GM12878 (cell line): Measurements from ENCODE around the gene CHMP4A. TPM values are rescaled to one million over a fixed set of nuclear protein-coding genes. Genes with fewer than 3 reads are reported as not detected.

Source experiments
- ATAC-seq: fragments of 200-7000 bp; cut with Tn5 transposase; 3 replicates; pipeline ENCODE4 v1.9.1; 2020; ENCODE audit warnings: mild to moderate bottlenecking, moderate library complexity
- BruUV-seq: library from RNA; stranded (reverse); fragments of 400-500 nt; replicated peaks from 2 replicates; lab custom pipeline; 2021; lab: Mats Ljungman, UMichigan
- CTCF ChIA-PET: fragments of 300-600 bp; sonication (Branson Sonifier 250); formaldehyde crosslinking; extraction: SDS; loops from one replicate; lab custom pipeline; 2021; ENCODE audit warnings: inconsistent platforms; lab: Yijun Ruan, JAX
- POLR2A ChIA-PET: fragments of 350-600 bp; formaldehyde crosslinking; extraction: SDS; loops from one replicate; lab custom pipeline; 2021; ENCODE audit warnings: inconsistent platforms; lab: Charles Lee
- RAD21 ChIA-PET: fragments of 300-600 bp; sonication (Branson Sonifier 250); formaldehyde crosslinking; loops from one replicate; lab custom pipeline; 2023; ENCODE audit warnings: antibody characterized with exemption; ENCODE audit not compliant: unreplicated experiment; lab: Charles Lee
- SMC1A ChIA-PET: fragments of 300-600 bp; sonication (Branson Sonifier 250); formaldehyde crosslinking; loops from one replicate; lab custom pipeline; 2023; ENCODE audit not compliant: unreplicated experiment, uncharacterized antibody; lab: Charles Lee
- DNase-seq: peaks from one replicate; pipeline ENCODE4 v3.0.0-alpha.2; 2011; ENCODE audit warnings: low read depth, low spot score
- FAIRE-seq: peaks from 3 replicates; lab custom pipeline; 2011; peaks lifted over from hg19 to GRCh38; lab: Jason Lieb, UNC
- H2AFZ ChIP-seq: 2 replicates; pipeline ENCODE4 v1.6.0; 2011; ENCODE audit warnings: low read depth, low read length, control low read depth; ENCODE audit not compliant: control insufficient read depth
- H3K27ac ChIP-seq: 2 replicates; pipeline ENCODE4 v1.5.1; 2011; ENCODE audit warnings: control low read depth; ENCODE audit not compliant: control insufficient read depth, insufficient read depth
- H3K27me3 ChIP-seq, 2 experiments: replicated peaks in 1 of 2; 2 replicates each; pipeline versions ENCODE4 v1.6.0 to v1.6.1; 2011; ENCODE audit warnings: low read length in 1 of 2; ENCODE audit not compliant: control insufficient read depth in 2 of 2, insufficient read depth in 2 of 2
- H3K36me3 ChIP-seq, 2 experiments: 2 replicates each; pipeline ENCODE4 v1.5.1; 2011; ENCODE audit warnings: low read length in 1 of 2; ENCODE audit not compliant: control insufficient read depth in 2 of 2, insufficient read depth in 2 of 2
- H3K4me1 ChIP-seq: 2 replicates; pipeline ENCODE4 v1.6.1; 2011; ENCODE audit warnings: mild to moderate bottlenecking, low read length, moderate library complexity, mixed read lengths; ENCODE audit not compliant: control insufficient read depth, insufficient read depth
- H3K4me2 ChIP-seq: 2 replicates; pipeline ENCODE4 v1.6.0; 2011; ENCODE audit warnings: control low read depth; ENCODE audit not compliant: control insufficient read depth, insufficient read depth
- H3K4me3 ChIP-seq: fragments of 200-600 bp; sonication (generic); 2 replicates; pipeline ENCODE4 v1.5.1; 2016
- H3K79me2 ChIP-seq: 2 replicates; pipeline ENCODE4 v1.6.0; 2011; ENCODE audit warnings: low read length; ENCODE audit not compliant: control insufficient read depth, insufficient read depth
- H3K9ac ChIP-seq: 2 replicates; pipeline ENCODE4 v1.8.0; 2011; ENCODE audit warnings: low read length, control low read depth, mixed read lengths; ENCODE audit not compliant: control insufficient read depth, insufficient read depth
- H3K9me3 ChIP-seq: replicated peaks from 3 replicates; pipeline ENCODE4 v1.5.1; 2011; ENCODE audit warnings: mild to moderate bottlenecking, low read length; ENCODE audit not compliant: control insufficient read depth, insufficient read depth
- H4K20me1 ChIP-seq: 2 replicates; pipeline ENCODE4 v1.6.0; 2011; ENCODE audit not compliant: control insufficient read depth, insufficient read depth
- CBFB ChIP-seq: IDR thresholded peaks from 2 replicates; pipeline ENCODE4 v1.6.1; 2016; ENCODE audit warnings: antibody characterized with exemption, low read depth
- CHD1 ChIP-seq: IDR thresholded peaks from 2 replicates; pipeline ENCODE4 v1.6.1; 2012; ENCODE audit warnings: low read depth, low read length, improper control_type of control experiment
- IKZF1 ChIP-seq: fragments of 450-650 bp; conservative IDR thresholded peaks from 2 replicates; pipeline ENCODE4 v1.6.1; 2017; ENCODE audit warnings: antibody characterized with exemption, mild to moderate bottlenecking
- LARP7 ChIP-seq: fragments of 450-650 bp; IDR thresholded peaks from 2 replicates; pipeline ENCODE4 v1.6.1; 2017; ENCODE audit warnings: mild to moderate bottlenecking
- NRF1 ChIP-seq: conservative IDR thresholded peaks from 2 replicates; pipeline ENCODE4 v1.6.1; 2011; ENCODE audit warnings: mild to moderate bottlenecking, low read depth, low read length, improper control_type of control experiment
- PAX8 ChIP-seq: fragments of 450-650 bp; IDR thresholded peaks from 2 replicates; pipeline ENCODE4 v1.6.1; 2017; ENCODE audit warnings: mild to moderate bottlenecking, moderate library complexity
- RB1 ChIP-seq: fragments of 450-650 bp; formaldehyde crosslinking; IDR thresholded peaks from 2 replicates; pipeline ENCODE4 v1.6.1; 2017; ENCODE audit warnings: mild to moderate bottlenecking, borderline replicate concordance
- STAT1 ChIP-seq: fragments of 450-650 bp; conservative IDR thresholded peaks from 2 replicates; pipeline ENCODE4 v1.6.1; 2014; ENCODE audit warnings: antibody characterized with exemption, mild to moderate bottlenecking
- YBX1 ChIP-seq: fragments of 450-650 bp; IDR thresholded peaks from 2 replicates; pipeline ENCODE4 v1.6.1; 2016; ENCODE audit warnings: antibody characterized with exemption
- WGBS: methylation state at CpG from one replicate; pipeline ENCODE4 v1.1.6; 2016; ENCODE audit warnings: low lambda C conversion rate; ENCODE audit not compliant: insufficient replicate concordance, insufficient coverage; ENCODE audit errors: missing lambda C conversion rate; 5-methylcytosine and 5-hydroxymethylcytosine counted together
- in situ Hi-C: fragments of 300-500 bp; cut with MboI; formaldehyde crosslinking; loops from 9 replicates; pipeline ENCODE4 v1.14.3; 2018; ENCODE audit warnings: mixed read lengths
- intact Hi-C: fragments of 100-400 bp; cut with micrococcal nuclease; formaldehyde crosslinking; loops from one replicate; pipeline ENCODE4 v1.14.2; 2022; ENCODE audit not compliant: unreplicated experiment
- polyA plus RNA-seq, 11 experiments: library from polyadenylated mRNA; depleted of rRNA in 4 of 11; unstranded in 6 of 11; stranded (reverse) in 5 of 11; fragments of >200 nt; fragmentation: Nextera tagmentation in 4 of 11; fragmentation: Illumina TruSeq in 1 of 11; extraction: Ambion mirVana in 4 of 11; extraction: Trizol in 1 of 11; gene quantifications; 1 replicate in 1 of 11; 2 replicates in 10 of 11; pipeline versions ENCODE4 v1.2.1 to v1.2.3, GENCODE V29; 2011 to 2016; ENCODE audit warnings: inconsistent platforms in 2 of 11, missing spikeins in 2 of 11, low read depth in 1 of 11
- total RNA-seq, 4 experiments: library from RNA; depleted of rRNA in 3 of 4; stranded (reverse); fragments of >200 nt in 3 of 4; fragmentation: Illumina TruSeq in 1 of 4; extraction: Trizol in 1 of 4; gene quantifications; 2 replicates each; pipeline versions ENCODE4 v1.2.1 to v1.2.3, GENCODE V29; 2013 to 2021
- TF ChIP-seq, protein P1 (sequence below): fragments of 450-650 bp; IDR thresholded peaks from 2 replicates; pipeline ENCODE4 v1.6.1; 2017; ENCODE audit warnings: borderline replicate concordance
- TF ChIP-seq, protein P2 (sequence below): IDR thresholded peaks from 2 replicates; pipeline ENCODE4 v1.6.1; 2011; ENCODE audit warnings: borderline replicate concordance, low read depth, mild to moderate bottlenecking, moderate library complexity, low read length; ENCODE audit not compliant: insufficient read depth, poor library complexity, severe bottlenecking
- TF ChIP-seq, protein P3 (sequence below): fragments of 450-650 bp; IDR thresholded peaks from 2 replicates; pipeline ENCODE4 v1.6.1; 2016; ENCODE audit warnings: mild to moderate bottlenecking, moderate library complexity, borderline replicate concordance
- TF ChIP-seq, protein P4 (sequence below): IDR thresholded peaks from 2 replicates; pipeline ENCODE4 v1.6.1; 2011; ENCODE audit warnings: mild to moderate bottlenecking, low read depth, low read length, moderate library complexity; ENCODE audit not compliant: insufficient replicate concordance
- TF ChIP-seq, protein P5 (sequence below): fragments of 450-650 bp; IDR thresholded peaks from 2 replicates; pipeline ENCODE4 v1.6.1; 2014; ENCODE audit warnings: mild to moderate bottlenecking

CHMP4A gene
- total and polyA plus RNA-seq, 10 of the 15 experiments (the other 5 are each of a cell fraction or from before 2014, with no cell fraction given): 35.5 to 151 (median 84.7) TPM

DNA sequence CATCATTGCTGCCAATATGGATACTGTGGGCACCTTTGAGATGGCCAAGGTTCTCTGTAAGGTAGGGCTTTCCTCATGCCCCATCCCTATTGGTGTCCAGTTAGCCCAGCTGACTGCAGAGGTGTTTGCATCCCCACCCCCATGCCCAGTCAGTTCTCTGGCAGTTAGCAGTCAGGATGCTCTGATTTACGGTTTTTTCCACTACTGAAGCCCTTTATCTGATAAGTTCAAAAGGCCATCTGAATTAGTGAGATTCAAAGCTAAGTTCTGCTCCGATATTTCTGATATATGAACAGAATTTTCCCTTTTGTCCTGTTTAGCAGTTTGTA, 20.2 kb upstream of the CHMP4A start:
- intact Hi-C loops: no loop called here
- TF ChIP-seq, protein P1, sequence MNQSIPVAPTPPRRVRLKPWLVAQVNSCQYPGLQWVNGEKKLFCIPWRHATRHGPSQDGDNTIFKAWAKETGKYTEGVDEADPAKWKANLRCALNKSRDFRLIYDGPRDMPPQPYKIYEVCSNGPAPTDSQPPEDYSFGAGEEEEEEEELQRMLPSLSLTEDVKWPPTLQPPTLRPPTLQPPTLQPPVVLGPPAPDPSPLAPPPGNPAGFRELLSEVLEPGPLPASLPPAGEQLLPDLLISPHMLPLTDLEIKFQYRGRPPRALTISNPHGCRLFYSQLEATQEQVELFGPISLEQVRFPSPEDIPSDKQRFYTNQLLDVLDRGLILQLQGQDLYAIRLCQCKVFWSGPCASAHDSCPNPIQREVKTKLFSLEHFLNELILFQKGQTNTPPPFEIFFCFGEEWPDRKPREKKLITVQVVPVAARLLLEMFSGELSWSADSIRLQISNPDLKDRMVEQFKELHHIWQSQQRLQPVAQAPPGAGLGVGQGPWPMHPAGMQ: no peak
- TF ChIP-seq PAX8: no peak
- TF ChIP-seq, protein P2, sequence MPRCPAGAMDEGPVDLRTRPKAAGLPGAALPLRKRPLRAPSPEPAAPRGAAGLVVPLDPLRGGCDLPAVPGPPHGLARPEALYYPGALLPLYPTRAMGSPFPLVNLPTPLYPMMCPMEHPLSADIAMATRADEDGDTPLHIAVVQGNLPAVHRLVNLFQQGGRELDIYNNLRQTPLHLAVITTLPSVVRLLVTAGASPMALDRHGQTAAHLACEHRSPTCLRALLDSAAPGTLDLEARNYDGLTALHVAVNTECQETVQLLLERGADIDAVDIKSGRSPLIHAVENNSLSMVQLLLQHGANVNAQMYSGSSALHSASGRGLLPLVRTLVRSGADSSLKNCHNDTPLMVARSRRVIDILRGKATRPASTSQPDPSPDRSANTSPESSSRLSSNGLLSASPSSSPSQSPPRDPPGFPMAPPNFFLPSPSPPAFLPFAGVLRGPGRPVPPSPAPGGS: no peak
- TF ChIP-seq, protein P3, sequence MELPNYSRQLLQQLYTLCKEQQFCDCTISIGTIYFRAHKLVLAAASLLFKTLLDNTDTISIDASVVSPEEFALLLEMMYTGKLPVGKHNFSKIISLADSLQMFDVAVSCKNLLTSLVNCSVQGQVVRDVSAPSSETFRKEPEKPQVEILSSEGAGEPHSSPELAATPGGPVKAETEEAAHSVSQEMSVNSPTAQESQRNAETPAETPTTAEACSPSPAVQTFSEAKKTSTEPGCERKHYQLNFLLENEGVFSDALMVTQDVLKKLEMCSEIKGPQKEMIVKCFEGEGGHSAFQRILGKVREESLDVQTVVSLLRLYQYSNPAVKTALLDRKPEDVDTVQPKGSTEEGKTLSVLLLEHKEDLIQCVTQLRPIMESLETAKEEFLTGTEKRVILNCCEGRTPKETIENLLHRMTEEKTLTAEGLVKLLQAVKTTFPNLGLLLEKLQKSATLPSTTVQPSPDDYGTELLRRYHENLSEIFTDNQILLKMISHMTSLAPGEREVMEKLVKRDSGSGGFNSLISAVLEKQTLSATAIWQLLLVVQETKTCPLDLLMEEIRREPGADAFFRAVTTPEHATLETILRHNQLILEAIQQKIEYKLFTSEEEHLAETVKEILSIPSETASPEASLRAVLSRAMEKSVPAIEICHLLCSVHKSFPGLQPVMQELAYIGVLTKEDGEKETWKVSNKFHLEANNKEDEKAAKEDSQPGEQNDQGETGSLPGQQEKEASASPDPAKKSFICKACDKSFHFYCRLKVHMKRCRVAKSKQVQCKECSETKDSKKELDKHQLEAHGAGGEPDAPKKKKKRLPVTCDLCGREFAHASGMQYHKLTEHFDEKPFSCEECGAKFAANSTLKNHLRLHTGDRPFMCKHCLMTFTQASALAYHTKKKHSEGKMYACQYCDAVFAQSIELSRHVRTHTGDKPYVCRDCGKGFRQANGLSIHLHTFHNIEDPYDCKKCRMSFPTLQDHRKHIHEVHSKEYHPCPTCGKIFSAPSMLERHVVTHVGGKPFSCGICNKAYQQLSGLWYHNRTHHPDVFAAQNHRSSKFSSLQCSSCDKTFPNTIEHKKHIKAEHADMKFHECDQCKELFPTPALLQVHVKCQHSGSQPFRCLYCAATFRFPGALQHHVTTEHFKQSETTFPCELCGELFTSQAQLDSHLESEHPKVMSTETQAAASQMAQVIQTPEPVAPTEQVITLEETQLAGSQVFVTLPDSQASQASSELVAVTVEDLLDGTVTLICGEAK: no peak
- TF ChIP-seq CBFB: no peak
- no peak for TF ChIP-seq RB1
- no peak for TF ChIP-seq IKZF1
- TF ChIP-seq, protein P4, sequence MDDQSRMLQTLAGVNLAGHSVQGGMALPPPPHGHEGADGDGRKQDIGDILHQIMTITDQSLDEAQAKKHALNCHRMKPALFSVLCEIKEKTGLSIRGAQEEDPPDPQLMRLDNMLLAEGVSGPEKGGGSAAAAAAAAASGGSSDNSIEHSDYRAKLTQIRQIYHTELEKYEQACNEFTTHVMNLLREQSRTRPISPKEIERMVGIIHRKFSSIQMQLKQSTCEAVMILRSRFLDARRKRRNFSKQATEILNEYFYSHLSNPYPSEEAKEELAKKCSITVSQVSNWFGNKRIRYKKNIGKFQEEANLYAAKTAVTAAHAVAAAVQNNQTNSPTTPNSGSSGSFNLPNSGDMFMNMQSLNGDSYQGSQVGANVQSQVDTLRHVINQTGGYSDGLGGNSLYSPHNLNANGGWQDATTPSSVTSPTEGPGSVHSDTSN: no peak
- no peak for TF ChIP-seq NRF1
- TF ChIP-seq STAT1: no peak
- no peak for TF ChIP-seq YBX1
- TF ChIP-seq CHD1: no peak
- TF ChIP-seq, protein P5, sequence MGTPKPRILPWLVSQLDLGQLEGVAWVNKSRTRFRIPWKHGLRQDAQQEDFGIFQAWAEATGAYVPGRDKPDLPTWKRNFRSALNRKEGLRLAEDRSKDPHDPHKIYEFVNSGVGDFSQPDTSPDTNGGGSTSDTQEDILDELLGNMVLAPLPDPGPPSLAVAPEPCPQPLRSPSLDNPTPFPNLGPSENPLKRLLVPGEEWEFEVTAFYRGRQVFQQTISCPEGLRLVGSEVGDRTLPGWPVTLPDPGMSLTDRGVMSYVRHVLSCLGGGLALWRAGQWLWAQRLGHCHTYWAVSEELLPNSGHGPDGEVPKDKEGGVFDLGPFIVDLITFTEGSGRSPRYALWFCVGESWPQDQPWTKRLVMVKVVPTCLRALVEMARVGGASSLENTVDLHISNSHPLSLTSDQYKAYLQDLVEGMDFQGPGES: no peak
- no peak for TF ChIP-seq LARP7

More for the DNA sequence above, 20.2 kb upstream of the CHMP4A start:
- WGBS: 79% methylated on average over 2 of the region's 2 CpGs
- FAIRE-seq: no peak
- POLR2A ChIA-PET: interaction anchor here (1.7 to 2.1 kb wide), 2 partner anchors 9 to 37 kb away, joined by 4 to 15 read pairs; partner anchors contain the start of gene TINF2
- CTCF ChIA-PET: interaction anchor here (0.7 to 3.0 kb wide), 8 partner anchors 9 to 100 kb away, joined by 3 to 12 read pairs (median 4); partner anchors contain the start of genes CIDEB, MDP1, RABGGTA and TINF2
- Histone ChIP-seq H3K27ac (peak overlapping the region; percentile 84; the same call in 1 of the 2 replicates), H4K20me1 (no peaks in the 10 kb centered on the region), H2AFZ (no peak overlapping the region), H3K9ac (peak overlapping the region; percentile 92), H3K27me3 (no peaks in the 10 kb centered on the region), H3K9me3 (no peaks in the 10 kb centered on the region), H3K36me3 (peaks cover 4 to 28% of the 10 kb centered on the region in 2 experiments), H3K79me2 (peaks cover 35% of the 10 kb centered on the region), H3K4me1 (peaks cover 14% of the 10 kb centered on the region), H3K4me2 (peak overlapping the region; percentile 93), H3K4me3 (peak overlapping the region; percentile 87)
- RAD21 ChIA-PET: interaction anchor here (2.3 kb wide), 1 partner anchor 9 kb away, joined by 13 read pairs; the partner anchor contains the start of gene TINF2
- BruUV-seq: no TSS peak
- SMC1A ChIA-PET: interaction anchor here (0.9 to 2.8 kb wide), 3 partner anchors 9 to 14 kb away, joined by 4 to 12 read pairs (median 6); partner anchors contain the start of gene TINF2
- in situ Hi-C loops: no loop called here
- peak; percentile 25 for ATAC-seq
- DNase-seq: no peak
